ENCODE data around the gene ATR.

DNA sequence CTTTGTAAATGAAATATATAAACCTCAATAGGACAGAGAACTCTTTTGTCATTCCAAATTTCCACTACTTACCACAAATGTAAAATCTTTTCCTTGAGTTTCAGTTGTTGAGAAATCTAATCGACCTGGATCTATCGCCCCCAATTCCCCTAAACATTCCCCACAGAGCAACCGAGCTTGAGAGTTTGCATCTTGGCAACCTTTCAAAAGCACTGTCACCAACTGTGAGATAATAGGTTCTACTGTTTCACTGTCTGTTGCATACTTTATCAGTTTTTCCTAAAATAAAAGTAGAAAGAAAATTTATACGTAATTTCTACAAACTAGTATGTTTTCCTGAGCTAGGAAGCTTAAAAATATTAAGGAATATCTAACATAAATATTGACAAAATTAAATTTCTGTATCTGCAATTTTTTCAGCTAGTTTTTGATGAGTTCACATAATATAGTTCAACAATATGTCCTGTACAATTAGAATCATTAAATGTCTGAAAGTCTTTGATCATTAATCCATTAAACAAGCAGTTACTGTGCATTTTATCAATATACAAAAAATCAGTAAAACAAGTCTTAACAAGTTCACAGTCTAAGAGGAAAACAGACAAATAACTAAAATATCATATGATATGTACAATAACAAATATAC, 54.5 kb downstream of the ATR start:
- no peak for TF ChIP-seq EZH2 (IDR thresholded peaks at IDR 0.05; ENCODE audit: borderline replicate concordance, insufficient read depth, low read length, poor library complexity, severe bottlenecking)
- TF ChIP-seq, protein P1, sequence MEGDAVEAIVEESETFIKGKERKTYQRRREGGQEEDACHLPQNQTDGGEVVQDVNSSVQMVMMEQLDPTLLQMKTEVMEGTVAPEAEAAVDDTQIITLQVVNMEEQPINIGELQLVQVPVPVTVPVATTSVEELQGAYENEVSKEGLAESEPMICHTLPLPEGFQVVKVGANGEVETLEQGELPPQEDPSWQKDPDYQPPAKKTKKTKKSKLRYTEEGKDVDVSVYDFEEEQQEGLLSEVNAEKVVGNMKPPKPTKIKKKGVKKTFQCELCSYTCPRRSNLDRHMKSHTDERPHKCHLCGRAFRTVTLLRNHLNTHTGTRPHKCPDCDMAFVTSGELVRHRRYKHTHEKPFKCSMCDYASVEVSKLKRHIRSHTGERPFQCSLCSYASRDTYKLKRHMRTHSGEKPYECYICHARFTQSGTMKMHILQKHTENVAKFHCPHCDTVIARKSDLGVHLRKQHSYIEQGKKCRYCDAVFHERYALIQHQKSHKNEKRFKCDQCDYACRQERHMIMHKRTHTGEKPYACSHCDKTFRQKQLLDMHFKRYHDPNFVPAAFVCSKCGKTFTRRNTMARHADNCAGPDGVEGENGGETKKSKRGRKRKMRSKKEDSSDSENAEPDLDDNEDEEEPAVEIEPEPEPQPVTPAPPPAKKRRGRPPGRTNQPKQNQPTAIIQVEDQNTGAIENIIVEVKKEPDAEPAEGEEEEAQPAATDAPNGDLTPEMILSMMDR (IDR thresholded peaks at IDR 0.05; ENCODE audit: poor library complexity, severe bottlenecking): no peak
- no peak for TF ChIP-seq EP300 (conservative IDR thresholded peaks at IDR 0.05; ENCODE audit: poor library complexity, severe bottlenecking)
- no peak for TF ChIP-seq POLR2AphosphoS5 (IDR thresholded peaks at IDR 0.05)
- no peak for TF ChIP-seq TAF1 (IDR thresholded peaks at IDR 0.05; ENCODE audit: low read depth)
- TF ChIP-seq, protein P2, sequence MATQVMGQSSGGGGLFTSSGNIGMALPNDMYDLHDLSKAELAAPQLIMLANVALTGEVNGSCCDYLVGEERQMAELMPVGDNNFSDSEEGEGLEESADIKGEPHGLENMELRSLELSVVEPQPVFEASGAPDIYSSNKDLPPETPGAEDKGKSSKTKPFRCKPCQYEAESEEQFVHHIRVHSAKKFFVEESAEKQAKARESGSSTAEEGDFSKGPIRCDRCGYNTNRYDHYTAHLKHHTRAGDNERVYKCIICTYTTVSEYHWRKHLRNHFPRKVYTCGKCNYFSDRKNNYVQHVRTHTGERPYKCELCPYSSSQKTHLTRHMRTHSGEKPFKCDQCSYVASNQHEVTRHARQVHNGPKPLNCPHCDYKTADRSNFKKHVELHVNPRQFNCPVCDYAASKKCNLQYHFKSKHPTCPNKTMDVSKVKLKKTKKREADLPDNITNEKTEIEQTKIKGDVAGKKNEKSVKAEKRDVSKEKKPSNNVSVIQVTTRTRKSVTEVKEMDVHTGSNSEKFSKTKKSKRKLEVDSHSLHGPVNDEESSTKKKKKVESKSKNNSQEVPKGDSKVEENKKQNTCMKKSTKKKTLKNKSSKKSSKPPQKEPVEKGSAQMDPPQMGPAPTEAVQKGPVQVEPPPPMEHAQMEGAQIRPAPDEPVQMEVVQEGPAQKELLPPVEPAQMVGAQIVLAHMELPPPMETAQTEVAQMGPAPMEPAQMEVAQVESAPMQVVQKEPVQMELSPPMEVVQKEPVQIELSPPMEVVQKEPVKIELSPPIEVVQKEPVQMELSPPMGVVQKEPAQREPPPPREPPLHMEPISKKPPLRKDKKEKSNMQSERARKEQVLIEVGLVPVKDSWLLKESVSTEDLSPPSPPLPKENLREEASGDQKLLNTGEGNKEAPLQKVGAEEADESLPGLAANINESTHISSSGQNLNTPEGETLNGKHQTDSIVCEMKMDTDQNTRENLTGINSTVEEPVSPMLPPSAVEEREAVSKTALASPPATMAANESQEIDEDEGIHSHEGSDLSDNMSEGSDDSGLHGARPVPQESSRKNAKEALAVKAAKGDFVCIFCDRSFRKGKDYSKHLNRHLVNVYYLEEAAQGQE (IDR thresholded peaks at IDR 0.05; ENCODE audit: borderline replicate concordance): no peak
- TF ChIP-seq RAD21 (conservative IDR thresholded peaks at IDR 0.05): no peak
- no peak for TF ChIP-seq MXI1 (conservative IDR thresholded peaks at IDR 0.05; ENCODE audit: poor library complexity, severe bottlenecking)

Measured in neural cell (in vitro differentiated cells).